ENCODE data around the gene CAMK2D. TPM values are rescaled to one million over a fixed set of nuclear protein-coding genes. Genes with fewer than 3 reads are reported as not detected.

CAMK2D gene
- total RNA-seq, 6 donors from 2014 or later: 41.0 to 75.8 (median 51.9) TPM

DNA sequence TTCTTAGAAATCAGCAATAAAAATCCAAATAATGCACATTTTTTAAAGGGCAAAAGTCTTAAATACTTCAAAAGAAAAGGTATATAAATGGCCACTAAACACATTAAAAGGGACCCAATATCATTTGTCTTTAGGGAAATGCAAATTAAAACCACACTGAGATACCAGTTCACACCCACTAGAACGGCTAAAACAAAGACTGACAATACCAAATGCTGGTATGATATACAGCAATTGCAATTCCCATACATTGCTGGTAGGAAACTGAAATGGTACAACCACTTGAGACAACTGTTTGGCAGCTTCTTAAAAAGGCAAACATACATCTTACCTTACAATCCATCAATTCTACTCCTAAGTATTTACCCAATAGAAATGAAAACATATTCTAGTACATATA is 33.7 kb downstream of the CAMK2D start:
- H3K27me3 ChIP-seq: no peaks in the 10 kb centered on the region
- no peaks in the 10 kb centered on the region for H3K36me3 ChIP-seq
- no peaks in the 10 kb centered on the region for H3K9me3 ChIP-seq
- TF ChIP-seq EP300 (IDR thresholded peaks at IDR 0.05) (no peak), POLR2A (IDR thresholded peaks at IDR 0.05) (no peak), POLR2AphosphoS5 (IDR thresholded peaks at IDR 0.05) (no peak)
- TF ChIP-seq, protein P1, sequence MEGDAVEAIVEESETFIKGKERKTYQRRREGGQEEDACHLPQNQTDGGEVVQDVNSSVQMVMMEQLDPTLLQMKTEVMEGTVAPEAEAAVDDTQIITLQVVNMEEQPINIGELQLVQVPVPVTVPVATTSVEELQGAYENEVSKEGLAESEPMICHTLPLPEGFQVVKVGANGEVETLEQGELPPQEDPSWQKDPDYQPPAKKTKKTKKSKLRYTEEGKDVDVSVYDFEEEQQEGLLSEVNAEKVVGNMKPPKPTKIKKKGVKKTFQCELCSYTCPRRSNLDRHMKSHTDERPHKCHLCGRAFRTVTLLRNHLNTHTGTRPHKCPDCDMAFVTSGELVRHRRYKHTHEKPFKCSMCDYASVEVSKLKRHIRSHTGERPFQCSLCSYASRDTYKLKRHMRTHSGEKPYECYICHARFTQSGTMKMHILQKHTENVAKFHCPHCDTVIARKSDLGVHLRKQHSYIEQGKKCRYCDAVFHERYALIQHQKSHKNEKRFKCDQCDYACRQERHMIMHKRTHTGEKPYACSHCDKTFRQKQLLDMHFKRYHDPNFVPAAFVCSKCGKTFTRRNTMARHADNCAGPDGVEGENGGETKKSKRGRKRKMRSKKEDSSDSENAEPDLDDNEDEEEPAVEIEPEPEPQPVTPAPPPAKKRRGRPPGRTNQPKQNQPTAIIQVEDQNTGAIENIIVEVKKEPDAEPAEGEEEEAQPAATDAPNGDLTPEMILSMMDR (IDR thresholded peaks at IDR 0.05): no peak
- 70 to 77% methylated on average over 1 of the region's 1 CpG for WGBS, 2 donors
- no peak overlapping the region for H3K4me3 ChIP-seq
- ATAC-seq (ENCODE audit: low FRiP score in 2 of 2) (no peak), DNase-seq (no peak)
- H3K4me1 ChIP-seq: peaks cover 0 to 4% (median 1%) of the 10 kb centered on the region in 4 donors
- no peak overlapping the region for H3K27ac ChIP-seq

- H3K4me1 ChIP-seq: peaks cover 2 to 5% (median 5%) of the 10 kb centered on the region in 4 donors
- H3K4me3 ChIP-seq: no peak overlapping the region
- H3K9me3 ChIP-seq: no peaks in the 10 kb centered on the region
- H3K27ac ChIP-seq: no peak overlapping the region
- 87 to 92% methylated on average over 1 of the region's 1 CpG for WGBS, 2 donors
- TF ChIP-seq POLR2AphosphoS5 (IDR thresholded peaks at IDR 0.05) (no peak), POLR2A (IDR thresholded peaks at IDR 0.05) (no peak), EP300 (IDR thresholded peaks at IDR 0.05) (no peak)
- TF ChIP-seq, protein P1 (IDR thresholded peaks at IDR 0.05): no peak
- H3K36me3 ChIP-seq: no peaks in the 10 kb centered on the region
- no peaks in the 10 kb centered on the region for H3K27me3 ChIP-seq
- ATAC-seq (ENCODE audit: low FRiP score in 2 of 2) (no peak), DNase-seq (no peak)
Observed at GRCh38 chr4:113725963-113726362, 35.6 kb downstream of the CAMK2D start.

DNA sequence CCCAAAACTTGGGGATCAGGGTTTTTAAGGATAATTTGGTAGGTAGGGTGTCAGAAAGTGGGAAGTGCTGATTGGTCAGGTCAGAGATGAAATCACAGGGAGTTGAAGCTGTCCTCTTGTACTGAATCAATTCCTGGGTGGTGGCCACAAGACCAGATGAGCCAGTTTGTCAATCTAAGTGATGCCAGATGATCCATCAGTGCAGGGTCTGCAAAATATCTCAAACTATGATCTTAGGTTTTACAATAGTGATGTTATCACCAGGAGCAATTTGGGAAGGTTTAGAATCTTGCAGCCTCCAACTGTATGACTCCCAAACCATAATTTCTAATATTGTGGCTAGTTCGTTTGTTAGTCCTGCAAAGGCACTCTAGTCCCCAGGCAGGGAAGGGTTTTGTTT is 43.3 kb downstream of the CAMK2D start:
- TF ChIP-seq EP300 (IDR thresholded peaks at IDR 0.05): no peak
- TF ChIP-seq, protein P1 (IDR thresholded peaks at IDR 0.05): no peak
- TF ChIP-seq POLR2A (IDR thresholded peaks at IDR 0.05): no peak
- no peak for TF ChIP-seq POLR2AphosphoS5 (IDR thresholded peaks at IDR 0.05)
- H3K36me3 ChIP-seq: no peaks in the 10 kb centered on the region
- H3K4me1 ChIP-seq: peaks cover 0 to 5% (median 4%) of the 10 kb centered on the region in 4 donors
- no peaks in the 10 kb centered on the region for H3K9me3 ChIP-seq
- WGBS, 2 donors: 80 to 94% methylated on average over 1 of the region's 1 CpG
- ATAC-seq (ENCODE audit: low FRiP score in 2 of 2): no peak
- no peaks in the 10 kb centered on the region for H3K27me3 ChIP-seq
- DNase-seq: no peak
- no peak overlapping the region for H3K27ac ChIP-seq
- H3K4me3 ChIP-seq: no peak overlapping the region

DNA sequence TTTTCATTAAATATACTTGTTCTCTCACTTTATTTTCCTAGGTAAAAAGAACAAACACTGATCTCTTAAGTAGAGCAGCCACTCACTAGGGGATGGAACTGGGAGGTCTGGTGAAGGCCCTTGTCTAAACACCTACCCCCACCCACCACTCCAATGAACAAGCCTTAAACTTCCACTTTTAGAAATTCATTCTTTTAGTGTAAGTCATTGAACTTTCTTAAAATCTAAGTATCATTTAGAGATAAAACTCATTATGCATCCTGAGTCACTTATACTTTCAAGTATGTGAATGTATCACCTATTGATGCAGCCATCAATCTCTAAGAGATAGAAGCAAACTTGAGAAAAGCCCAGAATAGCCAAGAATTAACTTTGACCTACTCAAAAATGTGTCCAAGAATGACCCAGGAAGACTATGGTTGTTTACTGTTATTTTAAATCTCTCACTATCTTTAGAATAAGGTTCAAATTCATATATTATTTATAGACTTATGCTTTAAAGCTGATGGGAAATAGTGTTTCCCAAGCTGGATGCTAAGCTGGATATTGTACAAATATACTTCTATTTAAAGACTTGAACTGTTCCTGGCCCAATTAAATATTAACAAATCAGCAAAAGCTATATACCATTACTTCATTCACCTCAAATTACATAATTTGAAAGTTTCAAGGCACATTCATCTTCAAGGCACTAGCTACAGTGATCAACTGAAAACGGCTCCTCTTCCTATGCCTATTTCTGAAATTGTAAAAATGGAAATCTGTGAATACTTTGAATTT is 49.5 kb downstream of the CAMK2D start:
- WGBS, 2 donors: 92 to 96% methylated on average over 1 of the region's 1 CpG
- Histone ChIP-seq H3K9me3 (no peaks in the 10 kb centered on the region), H3K4me3 (no peak overlapping the region), H3K27ac (no peak overlapping the region), H3K4me1 (peaks cover 0 to 7% (median 0%) of the 10 kb centered on the region in 4 donors), H3K36me3 (no peaks in the 10 kb centered on the region), H3K27me3 (no peaks in the 10 kb centered on the region)
- DNase-seq (no peak), ATAC-seq (ENCODE audit: low FRiP score in 2 of 2) (no peak)
- no peak for TF ChIP-seq POLR2AphosphoS5 (IDR thresholded peaks at IDR 0.05)
- TF ChIP-seq, protein P1 (IDR thresholded peaks at IDR 0.05): no peak
- TF ChIP-seq POLR2A (IDR thresholded peaks at IDR 0.05): no peak
- no peak for TF ChIP-seq EP300 (IDR thresholded peaks at IDR 0.05)

DNA sequence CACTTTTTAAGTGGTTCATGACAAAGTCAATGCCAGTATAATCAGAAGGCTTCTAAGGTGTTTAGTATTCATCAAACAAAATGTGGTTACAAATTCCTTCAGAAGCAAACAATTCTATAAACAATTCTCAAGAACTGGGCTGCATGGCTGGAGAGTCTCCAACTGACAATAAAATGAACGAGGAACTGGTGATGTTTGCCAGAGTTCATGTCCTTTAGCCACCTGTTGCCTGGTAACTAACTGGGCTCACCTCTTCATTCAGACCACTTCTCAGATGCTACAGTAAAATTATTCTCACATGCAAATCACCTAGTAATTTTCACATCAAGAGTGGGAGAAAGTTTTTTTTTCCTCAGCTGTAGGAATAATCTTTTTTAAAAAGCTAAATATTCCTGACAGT is 53.3 kb downstream of the CAMK2D start:
- no peak overlapping the region for H3K27ac ChIP-seq
- no peak overlapping the region for H3K4me3 ChIP-seq
- no peak for DNase-seq
- H3K27me3 ChIP-seq: no peaks in the 10 kb centered on the region
- 18 to 25% methylated on average over 1 of the region's 1 CpG for WGBS, 2 donors
- peaks cover 0 to 7% (median 0%) of the 10 kb centered on the region in 4 donors for H3K4me1 ChIP-seq
- H3K9me3 ChIP-seq: no peaks in the 10 kb centered on the region
- no peak for ATAC-seq (ENCODE audit: low FRiP score in 2 of 2)
- H3K36me3 ChIP-seq: no peaks in the 10 kb centered on the region
- no peak for TF ChIP-seq POLR2AphosphoS5 (IDR thresholded peaks at IDR 0.05)
- no peak for TF ChIP-seq EP300 (IDR thresholded peaks at IDR 0.05)
- TF ChIP-seq, protein P1 (IDR thresholded peaks at IDR 0.05): no peak
- TF ChIP-seq POLR2A (IDR thresholded peaks at IDR 0.05): no peak
